Measurements from ENCODE around the gene FUT1. TPM values are rescaled to one million over a fixed set of nuclear protein-coding genes. Genes with fewer than 3 reads are reported as not detected.
A peak's percentile ranks its signal among the peaks of the same experiment; 100 is the strongest.

FUT1 gene
- total and polyA plus RNA-seq, 9 of the 15 experiments (the other 6 are each of a cell fraction or from before 2014, with no cell fraction given), result 2.3 to 18.5 (median 8.8) TPM

DNA sequence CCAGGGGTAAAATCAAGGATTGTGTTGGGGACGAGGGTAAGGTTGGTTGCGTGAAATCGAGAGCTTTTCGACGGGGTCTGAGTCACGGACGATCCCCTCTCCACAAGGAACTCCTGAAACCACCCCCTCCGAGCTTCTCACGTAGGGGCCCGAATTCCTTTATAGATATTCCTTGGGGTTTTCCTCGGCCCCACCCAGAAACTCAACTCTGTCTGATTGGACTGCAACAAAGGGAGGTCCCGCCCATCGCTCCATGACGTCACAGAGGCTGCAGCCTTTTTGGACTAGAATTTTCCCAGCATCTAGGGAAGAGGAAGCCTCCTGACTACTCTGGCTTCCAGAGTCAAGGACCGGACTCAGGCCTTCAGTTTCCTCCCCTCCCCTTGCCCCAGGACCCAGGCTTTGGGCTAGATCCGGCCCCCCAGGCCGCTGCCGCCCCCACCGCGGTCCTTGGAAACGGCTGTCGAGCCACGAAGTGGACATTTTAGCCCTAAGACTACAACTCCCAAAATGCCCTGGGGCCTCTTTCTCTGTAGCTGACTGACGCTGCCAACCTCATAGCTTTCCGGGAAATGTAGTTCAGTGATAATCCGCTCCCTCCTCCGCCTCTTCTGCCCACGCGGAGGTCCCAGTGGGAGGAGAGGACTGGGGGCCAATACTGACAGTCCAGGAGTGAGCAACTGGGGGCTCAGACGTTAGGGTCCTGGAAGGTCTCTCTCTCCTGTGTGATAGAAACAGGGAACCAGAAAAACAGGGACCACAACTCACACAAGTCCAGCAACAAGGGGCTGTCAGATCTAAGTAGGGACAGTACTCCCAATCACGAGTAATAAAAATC is 5.5 kb downstream of the FUT1 start, which contains the start of gene IZUMO1 (continued):
- TF ChIP-seq, protein P1, sequence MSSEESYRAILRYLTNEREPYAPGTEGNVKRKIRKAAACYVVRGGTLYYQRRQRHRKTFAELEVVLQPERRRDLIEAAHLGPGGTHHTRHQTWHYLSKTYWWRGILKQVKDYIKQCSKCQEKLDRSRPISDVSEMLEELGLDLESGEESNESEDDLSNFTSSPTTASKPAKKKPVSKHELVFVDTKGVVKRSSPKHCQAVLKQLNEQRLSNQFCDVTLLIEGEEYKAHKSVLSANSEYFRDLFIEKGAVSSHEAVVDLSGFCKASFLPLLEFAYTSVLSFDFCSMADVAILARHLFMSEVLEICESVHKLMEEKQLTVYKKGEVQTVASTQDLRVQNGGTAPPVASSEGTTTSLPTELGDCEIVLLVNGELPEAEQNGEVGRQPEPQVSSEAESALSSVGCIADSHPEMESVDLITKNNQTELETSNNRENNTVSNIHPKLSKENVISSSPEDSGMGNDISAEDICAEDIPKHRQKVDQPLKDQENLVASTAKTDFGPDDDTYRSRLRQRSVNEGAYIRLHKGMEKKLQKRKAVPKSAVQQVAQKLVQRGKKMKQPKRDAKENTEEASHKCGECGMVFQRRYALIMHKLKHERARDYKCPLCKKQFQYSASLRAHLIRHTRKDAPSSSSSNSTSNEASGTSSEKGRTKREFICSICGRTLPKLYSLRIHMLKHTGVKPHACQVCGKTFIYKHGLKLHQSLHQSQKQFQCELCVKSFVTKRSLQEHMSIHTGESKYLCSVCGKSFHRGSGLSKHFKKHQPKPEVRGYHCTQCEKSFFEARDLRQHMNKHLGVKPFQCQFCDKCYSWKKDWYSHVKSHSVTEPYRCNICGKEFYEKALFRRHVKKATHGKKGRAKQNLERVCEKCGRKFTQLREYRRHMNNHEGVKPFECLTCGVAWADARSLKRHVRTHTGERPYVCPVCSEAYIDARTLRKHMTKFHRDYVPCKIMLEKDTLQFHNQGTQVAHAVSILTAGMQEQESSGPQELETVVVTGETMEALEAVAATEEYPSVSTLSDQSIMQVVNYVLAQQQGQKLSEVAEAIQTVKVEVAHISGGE (CRISPR knock-in tag; IDR thresholded peaks at IDR 0.05), result peak in 1 of 3 experiments; percentile 75; a peak in 2 of 6 replicates
- no peak for TF ChIP-seq SREBF2 (CRISPR knock-in tag; IDR thresholded peaks at IDR 0.05)
- TF ChIP-seq, protein P2, sequence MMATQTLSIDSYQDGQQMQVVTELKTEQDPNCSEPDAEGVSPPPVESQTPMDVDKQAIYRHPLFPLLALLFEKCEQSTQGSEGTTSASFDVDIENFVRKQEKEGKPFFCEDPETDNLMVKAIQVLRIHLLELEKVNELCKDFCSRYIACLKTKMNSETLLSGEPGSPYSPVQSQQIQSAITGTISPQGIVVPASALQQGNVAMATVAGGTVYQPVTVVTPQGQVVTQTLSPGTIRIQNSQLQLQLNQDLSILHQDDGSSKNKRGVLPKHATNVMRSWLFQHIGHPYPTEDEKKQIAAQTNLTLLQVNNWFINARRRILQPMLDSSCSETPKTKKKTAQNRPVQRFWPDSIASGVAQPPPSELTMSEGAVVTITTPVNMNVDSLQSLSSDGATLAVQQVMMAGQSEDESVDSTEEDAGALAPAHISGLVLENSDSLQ (IDR thresholded peaks at IDR 0.05), result peak; percentile 77
- no peak; the same call in 1 of the 2 replicates for TF ChIP-seq JUND (IDR thresholded peaks at IDR 0.05; ENCODE audit: borderline replicate concordance, low read depth, low read length)
- TF ChIP-seq JUND (tag; IDR thresholded peaks at IDR 0.05; ENCODE audit: borderline replicate concordance, low read depth, low read length), result peak; percentile 41; the same call in 1 of the 3 replicates
- TF ChIP-seq, protein P3, sequence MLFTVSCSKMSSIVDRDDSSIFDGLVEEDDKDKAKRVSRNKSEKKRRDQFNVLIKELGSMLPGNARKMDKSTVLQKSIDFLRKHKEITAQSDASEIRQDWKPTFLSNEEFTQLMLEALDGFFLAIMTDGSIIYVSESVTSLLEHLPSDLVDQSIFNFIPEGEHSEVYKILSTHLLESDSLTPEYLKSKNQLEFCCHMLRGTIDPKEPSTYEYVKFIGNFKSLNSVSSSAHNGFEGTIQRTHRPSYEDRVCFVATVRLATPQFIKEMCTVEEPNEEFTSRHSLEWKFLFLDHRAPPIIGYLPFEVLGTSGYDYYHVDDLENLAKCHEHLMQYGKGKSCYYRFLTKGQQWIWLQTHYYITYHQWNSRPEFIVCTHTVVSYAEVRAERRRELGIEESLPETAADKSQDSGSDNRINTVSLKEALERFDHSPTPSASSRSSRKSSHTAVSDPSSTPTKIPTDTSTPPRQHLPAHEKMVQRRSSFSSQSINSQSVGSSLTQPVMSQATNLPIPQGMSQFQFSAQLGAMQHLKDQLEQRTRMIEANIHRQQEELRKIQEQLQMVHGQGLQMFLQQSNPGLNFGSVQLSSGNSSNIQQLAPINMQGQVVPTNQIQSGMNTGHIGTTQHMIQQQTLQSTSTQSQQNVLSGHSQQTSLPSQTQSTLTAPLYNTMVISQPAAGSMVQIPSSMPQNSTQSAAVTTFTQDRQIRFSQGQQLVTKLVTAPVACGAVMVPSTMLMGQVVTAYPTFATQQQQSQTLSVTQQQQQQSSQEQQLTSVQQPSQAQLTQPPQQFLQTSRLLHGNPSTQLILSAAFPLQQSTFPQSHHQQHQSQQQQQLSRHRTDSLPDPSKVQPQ (CRISPR knock-in tag; IDR thresholded peaks at IDR 0.05; ENCODE audit: borderline replicate concordance), result no peak
- TF ChIP-seq TAF15 (IDR thresholded peaks at IDR 0.05; ENCODE audit: low read depth, low read length), result no peak
- no peak for TF ChIP-seq ZNF76 (CRISPR knock-in tag; IDR thresholded peaks at IDR 0.05; ENCODE audit: borderline replicate concordance)
- peak; percentile 74 for TF ChIP-seq TBP (optimal IDR thresholded peaks at IDR 0.05; ENCODE audit: low read depth, low read length)
- TF ChIP-seq, protein P4, sequence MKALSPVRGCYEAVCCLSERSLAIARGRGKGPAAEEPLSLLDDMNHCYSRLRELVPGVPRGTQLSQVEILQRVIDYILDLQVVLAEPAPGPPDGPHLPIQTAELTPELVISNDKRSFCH (CRISPR knock-in tag; IDR thresholded peaks at IDR 0.05), result no peak
- TF ChIP-seq, protein P4 (tag; IDR thresholded peaks at IDR 0.05), result 0 out of 2 replicates have a peak, but pooled peaks have one; percentile 50
- TF ChIP-seq, protein P5, sequence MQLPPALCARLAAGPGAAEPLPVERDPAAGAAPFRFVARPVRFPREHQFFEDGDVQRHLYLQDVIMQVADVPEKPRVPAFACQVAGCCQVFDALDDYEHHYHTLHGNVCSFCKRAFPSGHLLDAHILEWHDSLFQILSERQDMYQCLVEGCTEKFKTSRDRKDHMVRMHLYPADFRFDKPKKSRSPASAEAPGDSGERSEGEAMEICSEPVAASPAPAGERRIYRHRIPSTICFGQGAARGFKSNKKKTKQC (CRISPR knock-in tag; IDR thresholded peaks at IDR 0.05), result no peak
- TF ChIP-seq ZZZ3 (IDR thresholded peaks at IDR 0.05), result no peak
- no peak for TF ChIP-seq ZNF695 (CRISPR knock-in tag; IDR thresholded peaks at IDR 0.05)
- TF ChIP-seq NFE2 (IDR thresholded peaks at IDR 0.05; ENCODE audit: low read depth), result no peak
- no peak for TF ChIP-seq KDM4B (IDR thresholded peaks at IDR 0.05; ENCODE audit: borderline replicate concordance in 2 of 2, low read depth in 1 of 2)
- TF ChIP-seq GATA2 (CRISPR knock-in tag; IDR thresholded peaks at IDR 0.05), result no peak

All from K562 (cell line).